GM19452 (cell line): ENCODE measurements around the gene ZCCHC13.
"Not testable (repeated sequence)": the region's sequence is repeated elsewhere in the genome, so short reads cannot be mapped to it uniquely, and the experiment has no call there.

ENCODE experiments used
- ATAC-seq: cut with Tn5 transposase; IDR thresholded peaks from one replicate; pipeline ENCODE4 v1.9.1; 2021; ENCODE audit not compliant: unreplicated experiment

ZCCHC13 gene

GRCh38 chrX:74319321-74319720 lies 15.3 kb downstream of the ZCCHC13 start:
- ATAC-seq: not testable (repeated sequence)

DNA sequence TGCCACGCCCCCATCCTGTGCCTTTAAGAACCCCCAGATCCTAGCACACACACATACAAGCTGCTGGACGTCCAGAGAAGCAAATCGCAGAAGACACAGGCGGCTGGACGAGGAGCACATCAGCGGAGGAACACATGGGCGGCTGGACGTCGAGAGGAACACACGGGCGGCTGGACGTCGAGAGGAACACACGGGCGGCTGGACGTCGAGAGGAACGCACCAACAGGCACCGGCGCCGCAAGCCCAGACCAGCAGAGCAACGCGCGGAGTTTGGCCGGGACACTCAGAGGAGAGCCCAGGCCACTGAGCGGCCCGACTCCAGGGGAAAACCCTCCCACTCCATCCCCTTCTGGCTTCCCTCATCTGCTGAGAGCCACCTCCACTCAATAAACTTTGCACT lies 17.2 kb downstream of the ZCCHC13 start:
- no peak for ATAC-seq

DNA sequence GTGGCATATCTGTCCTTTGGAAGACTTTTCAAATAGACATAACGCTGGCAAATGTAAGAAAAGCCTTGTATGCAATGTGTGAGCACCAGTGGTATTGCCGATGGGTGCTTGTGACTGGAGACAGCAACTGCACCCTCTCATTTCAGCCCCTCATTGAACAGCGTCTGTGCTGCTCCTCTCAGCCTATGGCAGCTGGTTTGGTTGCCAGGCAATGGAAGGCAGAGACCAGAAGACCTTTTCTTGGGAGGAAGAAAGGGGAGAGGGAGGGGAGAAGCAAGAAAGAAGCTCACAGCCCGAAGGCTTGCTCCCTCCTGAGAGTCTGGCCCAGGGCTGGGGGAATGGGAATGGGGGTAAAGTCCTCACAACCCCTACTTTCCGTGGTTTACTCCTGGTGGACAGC lies 20.2 kb downstream of the ZCCHC13 start:
- no peak for ATAC-seq

- ATAC-seq: no peak
Measured at GRCh38 chrX:74325130-74326059, 21.4 kb downstream of the ZCCHC13 start.

DNA sequence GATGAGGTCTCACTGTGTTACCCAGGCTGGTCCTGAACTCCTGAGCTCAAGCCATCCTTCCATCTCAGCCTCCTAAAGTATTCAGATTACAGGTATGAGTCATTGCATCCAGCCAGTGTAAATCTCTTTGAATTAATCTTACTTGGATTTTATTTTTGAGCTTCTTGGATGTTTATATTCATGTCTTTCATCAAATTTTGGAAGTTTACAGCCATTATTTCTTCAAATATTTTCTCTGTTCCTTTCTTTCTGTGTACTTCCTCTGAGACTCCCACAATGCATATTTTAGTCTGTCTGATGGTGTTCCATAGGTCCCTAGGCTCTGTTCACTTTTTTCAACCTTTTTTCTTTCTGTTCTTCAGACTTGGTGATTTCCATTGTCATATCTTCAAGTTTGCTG lies 34.9 kb downstream of the ZCCHC13 start:
- no peak for ATAC-seq

GRCh38 chrX:74340051-74340450 lies 36.1 kb downstream of the ZCCHC13 start:
- no peak for ATAC-seq

DNA sequence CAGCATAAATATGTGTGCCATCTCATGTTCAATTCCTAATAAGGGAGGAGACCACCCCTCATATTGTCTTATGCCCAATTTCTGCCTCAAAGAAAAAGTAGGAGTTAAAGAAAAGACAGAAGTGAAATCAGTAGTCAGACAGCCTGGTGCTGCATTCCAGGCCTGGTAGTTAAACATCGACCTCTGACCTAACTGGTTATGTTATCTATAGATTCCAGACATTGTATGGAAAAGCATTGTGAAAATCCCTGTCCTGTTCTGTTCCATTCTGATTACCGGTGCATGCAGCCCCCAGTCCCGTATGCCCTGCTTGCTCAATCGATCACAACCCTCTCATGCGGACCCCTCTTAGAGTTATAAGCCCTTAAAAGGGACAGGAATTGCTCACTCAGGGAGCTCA lies 38.2 kb downstream of the ZCCHC13 start:
- ATAC-seq: not testable (repeated sequence)

DNA sequence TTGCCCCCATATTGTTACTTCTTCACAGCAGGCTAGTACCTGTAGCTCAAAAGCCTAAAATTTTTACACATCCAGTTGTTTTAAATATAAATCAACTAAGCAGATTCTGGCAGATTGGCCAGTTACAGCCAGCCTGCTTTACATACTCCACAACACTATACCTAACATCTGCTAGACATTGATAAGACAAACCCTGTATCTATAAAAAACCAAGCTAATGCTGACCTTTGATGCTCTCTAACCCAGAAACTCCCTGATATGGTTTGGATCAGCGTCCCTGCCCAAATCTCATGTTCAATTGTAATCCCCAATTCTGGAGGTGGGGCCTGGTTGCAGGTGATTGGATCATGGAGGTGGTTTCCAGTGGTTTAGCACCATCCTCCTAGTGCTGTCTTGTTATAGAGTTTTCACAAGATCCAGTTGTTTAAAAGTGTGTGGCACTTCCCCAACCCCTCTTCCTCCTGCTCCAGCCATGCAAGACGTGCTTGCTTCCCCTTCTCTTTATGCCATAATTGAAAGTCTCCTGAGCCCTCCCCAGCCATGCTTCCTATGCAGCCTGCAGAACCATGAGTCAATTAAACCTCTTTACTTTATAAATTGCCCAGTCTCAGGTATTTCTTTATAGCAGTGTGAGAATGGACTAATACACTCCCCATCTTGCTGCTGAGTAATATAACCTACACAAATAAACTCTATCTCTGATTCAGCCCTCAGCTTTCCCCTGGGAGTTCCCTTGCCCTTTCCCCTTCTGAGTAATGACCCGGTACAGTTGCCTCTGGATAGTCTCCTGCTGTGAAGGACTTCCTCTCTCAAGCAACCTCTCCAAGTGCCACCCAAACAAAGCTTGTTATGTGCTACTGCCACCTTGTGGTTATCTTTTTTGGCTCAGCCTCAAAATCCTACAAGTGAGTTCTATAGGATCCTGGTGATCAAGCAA lies 39.6 kb downstream of the ZCCHC13 start:
- peak; percentile 84 for ATAC-seq

- ATAC-seq: no peak
Measured at GRCh38 chrX:74344280-74344622, 40.3 kb downstream of the ZCCHC13 start.

- ATAC-seq: no peak
Measured at GRCh38 chrX:74346088-74346487, 42.1 kb downstream of the ZCCHC13 start.

DNA sequence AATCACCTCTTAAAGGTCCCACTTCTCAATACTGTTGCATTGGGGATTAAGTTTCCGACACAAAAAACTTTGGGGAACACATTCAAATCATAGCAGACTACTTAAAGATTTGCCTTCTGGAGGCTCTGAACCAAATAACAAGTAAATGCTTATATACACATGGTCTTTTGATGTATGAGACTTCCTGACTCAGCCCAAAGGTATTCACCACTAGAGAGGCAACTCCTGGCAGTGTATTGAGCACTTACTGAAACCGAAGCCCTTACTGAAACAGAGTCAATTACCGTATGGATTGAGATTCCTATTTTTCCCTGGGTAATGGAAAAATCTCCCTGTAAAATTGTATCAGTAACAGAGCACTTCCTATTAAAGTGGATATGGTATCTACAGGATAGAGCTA lies 45.4 kb downstream of the ZCCHC13 start:
- ATAC-seq: no peak

GRCh38 chrX:74351760-74352159 lies 47.8 kb downstream of the ZCCHC13 start:
- no peak for ATAC-seq

DNA sequence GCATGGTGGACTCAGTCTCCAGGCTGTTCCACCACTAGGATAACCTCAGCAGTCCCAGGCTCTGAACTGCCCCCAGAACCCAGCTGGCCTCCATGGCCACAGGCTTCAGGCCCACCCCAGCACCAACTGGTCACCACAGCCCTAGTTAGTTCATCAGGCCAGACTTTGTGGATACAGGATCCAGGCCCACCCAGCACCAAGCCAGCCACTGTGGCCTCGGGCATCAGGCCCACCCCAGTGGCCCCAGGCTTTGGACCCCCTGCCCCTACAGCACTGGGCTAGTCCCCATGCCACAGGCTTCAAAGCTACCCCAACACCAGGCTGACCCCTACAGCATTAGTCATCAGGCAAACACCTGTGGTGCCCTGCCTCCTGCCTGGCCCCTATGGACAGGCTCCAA lies 50.0 kb downstream of the ZCCHC13 start:
- ATAC-seq: no peak
